Breast epithelium (tissue), 4 donors: ENCODE results near the gene CAND1. TPM values are rescaled to one million over a fixed set of nuclear protein-coding genes. Genes with fewer than 3 reads are reported as not detected.

Source experiments
- DNase-seq, 2 donors: peaks; one replicate each; pipeline ENCODE4 v3.0.0-alpha.2; 2019; ENCODE audit warnings: low spot score in 2 of 2
- H3K27ac ChIP-seq, 2 donors: fragments of 200-600 bp; sonication (generic) in 1 of 2; one replicate each; pipeline ENCODE4 v1.5.1; 2016 to 2019; ENCODE audit warnings: mild to moderate bottlenecking in 1 of 2
- H3K27me3 ChIP-seq, 2 donors: fragments of 200-600 bp; sonication (generic) in 1 of 2; one replicate each; pipeline versions ENCODE4 v1.5.1 to v1.6.0; 2017 to 2019; ENCODE audit warnings: control low read depth in 1 of 2, mild to moderate bottlenecking in 1 of 2
- H3K36me3 ChIP-seq: fragments of 200-600 bp; one replicate; pipeline ENCODE4 v1.5.1; 2019
- H3K4me1 ChIP-seq, 2 donors: fragments of 200-600 bp; sonication (generic); one replicate each; pipeline ENCODE4 v1.5.1; 2016 to 2019; ENCODE audit warnings: control low read depth in 1 of 2
- H3K4me3 ChIP-seq, 3 donors: fragments of 200-600 bp; sonication (generic); 1 replicate in 2 of 3; 2 replicates in 1 of 3; pipeline ENCODE4 v1.5.1; 2016 to 2019; ENCODE audit warnings: mild to moderate bottlenecking in 3 of 3, moderate library complexity in 2 of 3
- H3K9me3 ChIP-seq, 2 donors: fragments of 200-600 bp; sonication (generic) in 1 of 2; one replicate each; pipeline ENCODE4 v1.5.1; 2016 to 2019; ENCODE audit warnings: control low read depth in 1 of 2
- CTCF ChIP-seq, 3 donors: fragments of 450-650 bp; IDR thresholded peaks; one replicate each; pipeline ENCODE4 v1.5.1; 2016 to 2017; ENCODE audit warnings: antibody characterized with exemption in 3 of 3, mild to moderate bottlenecking in 3 of 3, moderate library complexity in 3 of 3
- POLR2A ChIP-seq: fragments of 450-650 bp; IDR thresholded peaks from one replicate; pipeline ENCODE4 v1.6.1; 2016; ENCODE audit warnings: antibody characterized with exemption, mild to moderate bottlenecking, moderate library complexity
- POLR2AphosphoS5 ChIP-seq, 3 donors: sonication (generic); formaldehyde crosslinking; IDR thresholded peaks; one replicate each; pipeline ENCODE4 v1.6.1; 2017; ENCODE audit warnings: antibody characterized with exemption in 3 of 3
- intact Hi-C: fragments of 100-400 bp; cut with DNase I; formaldehyde crosslinking; loops from one replicate; pipeline ENCODE4 v1.15.1; 2023; ENCODE audit warnings: low total_unique reads
- total RNA-seq, 3 donors: library from RNA; depleted of rRNA; stranded (reverse); fragments of >200 nt; gene quantifications; one replicate each; pipeline ENCODE4 v1.1.0, GENCODE V29; 2016

The CAND1 gene
- total RNA-seq, 3 donors from 2014 or later: 69.6 to 112 (median 81.3) TPM

DNA sequence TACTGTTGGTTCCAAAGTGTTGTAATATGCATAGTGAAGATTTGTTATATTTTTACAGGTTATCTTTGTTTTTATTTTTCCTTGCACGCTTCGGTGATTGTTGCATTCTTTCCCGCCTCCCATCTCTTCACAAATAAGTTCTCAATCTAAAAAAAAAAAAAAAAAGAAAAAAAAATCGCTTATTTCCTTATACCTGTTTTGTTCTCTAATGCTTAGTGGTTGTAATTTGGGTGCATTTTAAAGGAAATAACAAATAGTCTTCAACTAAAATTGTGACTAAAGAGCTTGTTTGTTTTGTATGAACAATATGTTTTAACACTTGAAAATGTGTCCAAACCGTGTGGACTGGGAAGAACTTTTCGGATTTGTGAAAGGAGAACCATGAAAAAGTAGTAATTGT lies 1.5 kb downstream of the CAND1 start:
- no peaks in the 10 kb centered on the region for H3K9me3 ChIP-seq
- peaks cover 0 to 7% of the 10 kb centered on the region in 2 donors for H3K4me1 ChIP-seq
- H3K36me3 ChIP-seq: no peaks in the 10 kb centered on the region
- intact Hi-C loops: no loop called here
- H3K27ac ChIP-seq: peak overlapping the region; percentile 99
- no peak for TF ChIP-seq POLR2A
- no peak for TF ChIP-seq CTCF (IDR thresholded peaks at IDR 0.05)
- no peak for TF ChIP-seq POLR2AphosphoS5 (IDR thresholded peaks at IDR 0.05)
- peak overlapping the region; percentile 81 to 96 (median 90) for H3K4me3 ChIP-seq
- DNase-seq: no peak
- no peaks in the 10 kb centered on the region for H3K27me3 ChIP-seq

DNA sequence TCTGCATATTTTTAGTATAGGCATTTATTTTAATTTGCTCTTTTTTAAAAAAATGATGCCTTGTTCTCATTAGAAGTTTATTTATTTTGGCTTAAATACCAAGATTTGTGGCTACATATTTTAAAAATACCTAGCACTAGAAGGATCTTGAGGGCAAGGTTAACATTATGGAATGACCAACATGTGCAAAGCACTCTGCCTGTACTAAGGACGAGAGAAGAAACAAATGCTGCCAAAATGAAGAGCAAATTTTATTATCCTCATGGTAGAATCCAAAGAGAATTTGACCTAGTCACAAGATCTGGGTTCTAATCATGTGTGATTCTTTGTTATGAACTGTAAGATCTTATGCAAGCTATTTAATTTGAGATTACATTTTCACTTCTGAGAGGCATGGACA lies 2.8 kb downstream of the CAND1 start:
- Histone ChIP-seq H3K4me3 (peak overlapping the region in 1 of 3 donors; percentile 81), H3K36me3 (no peaks in the 10 kb centered on the region), H3K27me3 (no peaks in the 10 kb centered on the region), H3K27ac (no peak overlapping the region), H3K9me3 (no peaks in the 10 kb centered on the region), H3K4me1 (peaks cover 0 to 7% of the 10 kb centered on the region in 2 donors)
- intact Hi-C loops: no loop called here
- TF ChIP-seq POLR2AphosphoS5 (IDR thresholded peaks at IDR 0.05) (no peak), CTCF (IDR thresholded peaks at IDR 0.05) (no peak), POLR2A (no peak)
- no peak for DNase-seq

- H3K4me3 ChIP-seq: no peak overlapping the region
- TF ChIP-seq POLR2A: no peak
- no peak for TF ChIP-seq POLR2AphosphoS5 (IDR thresholded peaks at IDR 0.05)
- TF ChIP-seq CTCF (IDR thresholded peaks at IDR 0.05): no peak
- intact Hi-C loops: no loop called here
- H3K27me3 ChIP-seq: no peaks in the 10 kb centered on the region
- H3K36me3 ChIP-seq: no peaks in the 10 kb centered on the region
- no peaks in the 10 kb centered on the region for H3K9me3 ChIP-seq
- H3K27ac ChIP-seq: no peak overlapping the region
- no peak for DNase-seq
- H3K4me1 ChIP-seq: peaks cover 0 to 7% of the 10 kb centered on the region in 2 donors
Observed at GRCh38 chr12:67274186-67274585, 5.0 kb downstream of the CAND1 start.

DNA sequence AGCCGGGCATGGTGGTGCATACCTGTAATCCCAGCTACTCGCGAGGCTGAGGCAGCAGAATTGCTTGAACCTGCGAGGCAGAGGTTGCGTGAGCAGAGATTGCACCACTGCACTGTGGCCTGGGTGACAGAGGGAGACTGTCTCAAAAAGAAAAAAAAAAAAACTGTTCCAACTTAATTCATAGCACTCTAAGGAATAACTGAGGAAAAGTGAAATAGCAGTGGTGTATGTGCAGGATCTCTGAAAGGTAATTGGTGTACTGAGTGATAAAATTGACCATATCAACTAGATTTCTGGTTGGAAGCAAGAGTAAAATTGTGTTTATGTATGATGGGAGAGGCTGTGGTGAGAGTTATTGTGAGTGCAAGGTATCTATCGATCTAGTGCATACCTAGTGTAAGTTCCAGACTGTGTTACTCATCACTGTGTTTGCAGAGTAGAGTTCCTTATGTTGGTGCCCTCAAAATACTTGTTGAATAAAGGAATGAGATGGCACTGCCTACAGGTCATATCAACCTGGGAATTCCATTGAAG lies 6.3 kb downstream of the CAND1 start:
- no peak for TF ChIP-seq POLR2A
- intact Hi-C loops: no loop called here

GRCh38 chr12:67276421-67276820 lies 7.3 kb downstream of the CAND1 start:
- no peak overlapping the region for H3K4me3 ChIP-seq
- H3K4me1 ChIP-seq: peaks cover 0 to 7% of the 10 kb centered on the region in 2 donors
- no peaks in the 10 kb centered on the region for H3K27me3 ChIP-seq
- H3K36me3 ChIP-seq: no peaks in the 10 kb centered on the region
- TF ChIP-seq CTCF (IDR thresholded peaks at IDR 0.05) (no peak), POLR2AphosphoS5 (IDR thresholded peaks at IDR 0.05) (no peak)
- no peak for DNase-seq
- intact Hi-C loops: no loop called here
- H3K27ac ChIP-seq: no peak overlapping the region
- H3K9me3 ChIP-seq: no peaks in the 10 kb centered on the region

More for the DNA sequence above, 6.3 kb downstream of the CAND1 start:
- DNase-seq: no peak
- Histone ChIP-seq H3K4me3 (no peak overlapping the region), H3K9me3 (no peaks in the 10 kb centered on the region), H3K36me3 (no peaks in the 10 kb centered on the region), H3K27ac (no peak overlapping the region), H3K4me1 (peaks cover 0 to 7% of the 10 kb centered on the region in 2 donors), H3K27me3 (no peaks in the 10 kb centered on the region)

- no peaks in the 10 kb centered on the region for H3K4me1 ChIP-seq
Observed at GRCh38 chr12:67279637-67280036, 10.5 kb downstream of the CAND1 start.

More at GRCh38 chr12:67279637-67280036, 10.5 kb downstream of the CAND1 start:
- Histone ChIP-seq H3K9me3 (no peaks in the 10 kb centered on the region), H3K4me3 (no peak overlapping the region), H3K27me3 (no peaks in the 10 kb centered on the region), H3K36me3 (no peaks in the 10 kb centered on the region), H3K27ac (no peak overlapping the region)
- intact Hi-C loops: no loop called here
- TF ChIP-seq CTCF (IDR thresholded peaks at IDR 0.05) (no peak), POLR2AphosphoS5 (IDR thresholded peaks at IDR 0.05) (no peak), POLR2A (no peak)
- no peak for DNase-seq
